HCT116 (cell line): ENCODE data around the gene ABTB2. TPM values are rescaled to one million over a fixed set of nuclear protein-coding genes. Genes with fewer than 3 reads are reported as not detected.

Source experiments
- ATAC-seq: fragments of 200-7000 bp; cut with Tn5 transposase; 2 replicates; pipeline ENCODE4 v1.9.1; 2020; ENCODE audit warnings: mild to moderate bottlenecking, moderate library complexity
- BruUV-seq: library from RNA; stranded (reverse); fragments of 400-500 nt; replicated peaks from 2 replicates; lab custom pipeline; 2021; lab: Mats Ljungman, UMichigan
- CTCF ChIA-PET: fragments of 300-600 bp; sonication (Branson Sonifier 250); formaldehyde crosslinking; loops from one replicate; lab custom pipeline; 2021; ENCODE audit warnings: antibody characterized with exemption; lab: Charles Lee
- POLR2A ChIA-PET: fragments of 300-600, 350-600 bp; sonication (Branson Sonifier 250); formaldehyde crosslinking; loops from one replicate; lab custom pipeline; 2021; ENCODE audit warnings: antibody characterized with exemption; lab: Charles Lee
- RAD21 ChIA-PET, 2 experiments: fragments of 300-600 bp; sonication (Branson Sonifier 250); formaldehyde crosslinking; loops; one replicate each; lab custom pipeline; 2023; ENCODE audit warnings: low total read pairs in 2 of 2; ENCODE audit not compliant: uncharacterized antibody in 2 of 2, unreplicated experiment in 2 of 2, low non-redundant PET in 1 of 2; lab: Charles Lee
- DNase-seq: peaks from one replicate; pipeline ENCODE4 v3.0.0-alpha.2; 2010; ENCODE audit warnings: low read depth, low spot score
- H2AFZ ChIP-seq: fragments of 200-600 bp; shearing (Covaris generic), sonication (generic); 2 replicates; pipeline ENCODE4 v1.6.1; 2017; ENCODE audit warnings: low read depth, mixed run types, mixed read lengths, antibody characterized with exemption, low read length; ENCODE audit not compliant: poor library complexity, severe bottlenecking
- H3K27ac ChIP-seq: 2 replicates; pipeline ENCODE4 v1.5.1; 2012; ENCODE audit warnings: low read depth, low read length
- H3K27me3 ChIP-seq: fragments of 200-600 bp; sonication (generic); 2 replicates; pipeline ENCODE4 v1.6.1; 2016; ENCODE audit warnings: mixed run types, low read length, mixed read lengths; ENCODE audit not compliant: insufficient read depth
- H3K36me3 ChIP-seq, 2 experiments: fragments of 200-500 bp in 1 of 2; fragments of 200-600 bp in 1 of 2; sonication (Bioruptor generic) in 1 of 2; sonication (generic) in 1 of 2; 2 replicates each; pipeline versions ENCODE4 v1.5.1 to v1.6.1; 2014 to 2016; ENCODE audit warnings: low read length in 2 of 2, inconsistent platforms in 1 of 2, mixed read lengths in 1 of 2, mixed run types in 1 of 2; ENCODE audit not compliant: insufficient read depth in 2 of 2, control insufficient read depth in 1 of 2
- H3K4me1 ChIP-seq, 2 experiments: fragments of 200-600 bp in 1 of 2; sonication (generic) in 1 of 2; 2 replicates each; pipeline versions ENCODE4 v1.5.1 to v1.6.1; 2012 to 2017; ENCODE audit warnings: low read length in 2 of 2, inconsistent platforms in 1 of 2, mild to moderate bottlenecking in 1 of 2, mixed read lengths in 1 of 2, mixed run types in 1 of 2, moderate library complexity in 1 of 2; ENCODE audit not compliant: insufficient read depth in 2 of 2, control insufficient read depth in 1 of 2
- H3K4me2 ChIP-seq: fragments of 200-600 bp; sonication (generic); 2 replicates; pipeline ENCODE4 v1.6.1; 2017; ENCODE audit warnings: mixed run types, low read length, mixed read lengths
- H3K4me3 ChIP-seq, 2 experiments: fragments of 200-600 bp in 1 of 2; sonication (generic) in 1 of 2; replicated peaks in 1 of 2; 2 replicates each; pipeline ENCODE4 v1.5.1; 2011 to 2016; ENCODE audit warnings: low read length in 2 of 2, control low read depth in 1 of 2, low read depth in 1 of 2, mild to moderate bottlenecking in 1 of 2, mixed read lengths in 1 of 2, mixed run types in 1 of 2
- H3K79me2 ChIP-seq: fragments of 200-600 bp; sonication (generic); 2 replicates; pipeline ENCODE4 v1.6.1; 2017; ENCODE audit warnings: mild to moderate bottlenecking, mixed run types, low read length, moderate library complexity, mixed read lengths; ENCODE audit not compliant: insufficient read depth
- H3K9ac ChIP-seq: fragments of 200-600 bp; sonication (generic); 2 replicates; pipeline ENCODE4 v1.6.1; 2016; ENCODE audit warnings: low read length, mixed read lengths
- H3K9me2 ChIP-seq: fragments of 200-600 bp; sonication (generic), shearing (Covaris generic); 2 replicates; pipeline ENCODE4 v1.6.1; 2017; ENCODE audit warnings: mixed run types, mild to moderate bottlenecking, moderate library complexity; ENCODE audit not compliant: insufficient read depth
- H3K9me3 ChIP-seq, 2 experiments: fragments of 200-500 bp in 1 of 2; fragments of 200-600 bp in 1 of 2; sonication (Bioruptor generic) in 1 of 2; sonication (generic) in 1 of 2; 2 replicates each; pipeline ENCODE4 v1.6.1; 2014 to 2017; ENCODE audit warnings: low read length in 2 of 2, mixed read lengths in 2 of 2, inconsistent platforms in 1 of 2, low read depth in 1 of 2, mild to moderate bottlenecking in 1 of 2, mixed run types in 1 of 2, moderate library complexity in 1 of 2; ENCODE audit not compliant: control insufficient read depth in 1 of 2, insufficient read depth in 1 of 2
- H4K20me1 ChIP-seq: fragments of 200-600 bp; sonication (generic), shearing (Covaris generic); 2 replicates; pipeline ENCODE4 v1.6.1; 2017; ENCODE audit warnings: mixed run types, mild to moderate bottlenecking, moderate library complexity; ENCODE audit not compliant: insufficient read depth
- CBX3 ChIP-seq: IDR thresholded peaks from 2 replicates; pipeline ENCODE4 v1.6.1; 2012; ENCODE audit warnings: low read depth
- EGR1 ChIP-seq: IDR thresholded peaks from 2 replicates; pipeline ENCODE4 v1.6.1; 2012; ENCODE audit warnings: low read depth
- ELF1 ChIP-seq: IDR thresholded peaks from 2 replicates; pipeline ENCODE4 v1.6.1; 2012; ENCODE audit warnings: low read depth, borderline replicate concordance
- FOSL1 ChIP-seq: IDR thresholded peaks from 2 replicates; pipeline ENCODE4 v1.6.1; 2012; ENCODE audit warnings: low read depth
- POLR2A ChIP-seq: IDR thresholded peaks from 2 replicates; pipeline ENCODE4 v1.7.0; 2011; ENCODE audit warnings: borderline replicate concordance; ENCODE audit not compliant: insufficient read depth, insufficient read length; ENCODE audit errors: extremely low read depth
- POLR2AphosphoS5 ChIP-seq: IDR thresholded peaks from 2 replicates; pipeline ENCODE4 v1.6.1; 2011; ENCODE audit warnings: mild to moderate bottlenecking, low read depth, low read length, moderate library complexity
- SIN3A ChIP-seq: IDR thresholded peaks from 2 replicates; pipeline ENCODE4 v1.6.1; 2012; ENCODE audit warnings: low read depth
- SP1 ChIP-seq: IDR thresholded peaks from 2 replicates; pipeline ENCODE4 v1.6.1; 2012; ENCODE audit warnings: low read depth
- TCF7L2 ChIP-seq: IDR thresholded peaks from 2 replicates; pipeline ENCODE4 v1.7.0; 2011; ENCODE audit warnings: borderline replicate concordance, inconsistent platforms; ENCODE audit not compliant: insufficient read depth, insufficient read length; ENCODE audit errors: extremely low read depth
- YY1 ChIP-seq: IDR thresholded peaks from 2 replicates; pipeline ENCODE4 v1.6.1; 2011; ENCODE audit warnings: low read length, low read depth, moderate library complexity, mild to moderate bottlenecking; ENCODE audit not compliant: insufficient replicate concordance; ENCODE audit errors: extremely low read depth
- ZFX ChIP-seq: fragments of 450-650 bp; IDR thresholded peaks from 2 replicates; pipeline ENCODE4 v1.6.1; 2017
- ZNF274 ChIP-seq: fragments of 200-500 bp; sonication (Bioruptor generic); IDR thresholded peaks from 2 replicates; pipeline ENCODE4 v1.6.1; 2014; ENCODE audit warnings: mild to moderate bottlenecking, low read depth, low read length, inconsistent platforms
- intact Hi-C: fragments of 100-400 bp; cut with micrococcal nuclease; formaldehyde crosslinking; loops from 2 replicates; pipeline ENCODE4 v1.10.0; 2022
- total RNA-seq: library from RNA; stranded (reverse); gene quantifications from one replicate; pipeline ENCODE4 v1.2.1, GENCODE V29; 2021; ENCODE audit not compliant: unreplicated experiment
- TF ChIP-seq, protein P1 (sequence below): IDR thresholded peaks from 2 replicates; pipeline ENCODE4 v1.6.1; 2012; ENCODE audit warnings: low read depth
- TF ChIP-seq, protein P2 (sequence below): IDR thresholded peaks from 2 replicates; pipeline ENCODE4 v1.6.1; 2012
- TF ChIP-seq, protein P3 (sequence below): IDR thresholded peaks from 2 replicates; pipeline ENCODE4 v1.6.1; 2012

ABTB2 gene
- total RNA-seq, 1 experiment from 2014 or later, result 6.8 TPM

DNA sequence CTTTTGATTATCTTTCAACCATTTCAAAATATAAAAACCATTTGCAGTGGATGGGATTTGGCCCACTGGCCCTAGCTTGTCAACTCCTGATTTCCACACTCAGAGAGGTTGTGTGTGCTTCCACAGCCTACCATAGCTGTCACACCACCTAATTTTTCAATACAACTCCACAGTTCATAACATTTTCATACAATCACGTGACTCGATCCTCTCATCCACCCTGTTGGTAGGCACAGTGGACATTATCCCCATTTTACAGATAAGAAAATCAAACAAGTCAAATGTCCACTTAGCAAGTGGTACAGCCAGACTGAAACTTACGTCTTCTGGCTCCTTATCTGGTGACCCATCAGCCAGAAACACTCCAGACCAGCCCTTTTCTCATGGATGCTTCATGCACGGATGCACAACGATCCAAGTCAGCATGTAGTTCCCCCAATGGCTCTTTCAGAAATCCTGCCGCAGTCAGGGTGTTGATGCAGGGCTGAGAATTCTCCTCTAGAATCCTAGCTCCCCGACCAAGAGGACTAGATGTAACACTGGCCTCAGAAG is 88.0 kb downstream of the ABTB2 start:
- ChIA-PET RAD21 (interaction anchor here in 1 of 2 experiments (0.7 kb wide), 1 partner anchor 55 kb away, joined by 4 read pairs; no protein-coding TSS in a partner anchor), POLR2A (no interaction called here)
- ATAC-seq, result no peak

More for the DNA sequence above, 88.0 kb downstream of the ABTB2 start:
- no peak overlapping the region for H3K4me3 ChIP-seq
- intact Hi-C loops, result no loop called here
- no TSS peak for BruUV-seq
- no peaks in the 10 kb centered on the region for H4K20me1 ChIP-seq
- H3K79me2 ChIP-seq, result no peaks in the 10 kb centered on the region
- no peak overlapping the region for H2AFZ ChIP-seq
- no peaks in the 10 kb centered on the region for H3K27me3 ChIP-seq
- DNase-seq, result no peak
- H3K9ac ChIP-seq, result no peak overlapping the region
- TF ChIP-seq POLR2AphosphoS5, result no peak
- TF ChIP-seq, protein P1, sequence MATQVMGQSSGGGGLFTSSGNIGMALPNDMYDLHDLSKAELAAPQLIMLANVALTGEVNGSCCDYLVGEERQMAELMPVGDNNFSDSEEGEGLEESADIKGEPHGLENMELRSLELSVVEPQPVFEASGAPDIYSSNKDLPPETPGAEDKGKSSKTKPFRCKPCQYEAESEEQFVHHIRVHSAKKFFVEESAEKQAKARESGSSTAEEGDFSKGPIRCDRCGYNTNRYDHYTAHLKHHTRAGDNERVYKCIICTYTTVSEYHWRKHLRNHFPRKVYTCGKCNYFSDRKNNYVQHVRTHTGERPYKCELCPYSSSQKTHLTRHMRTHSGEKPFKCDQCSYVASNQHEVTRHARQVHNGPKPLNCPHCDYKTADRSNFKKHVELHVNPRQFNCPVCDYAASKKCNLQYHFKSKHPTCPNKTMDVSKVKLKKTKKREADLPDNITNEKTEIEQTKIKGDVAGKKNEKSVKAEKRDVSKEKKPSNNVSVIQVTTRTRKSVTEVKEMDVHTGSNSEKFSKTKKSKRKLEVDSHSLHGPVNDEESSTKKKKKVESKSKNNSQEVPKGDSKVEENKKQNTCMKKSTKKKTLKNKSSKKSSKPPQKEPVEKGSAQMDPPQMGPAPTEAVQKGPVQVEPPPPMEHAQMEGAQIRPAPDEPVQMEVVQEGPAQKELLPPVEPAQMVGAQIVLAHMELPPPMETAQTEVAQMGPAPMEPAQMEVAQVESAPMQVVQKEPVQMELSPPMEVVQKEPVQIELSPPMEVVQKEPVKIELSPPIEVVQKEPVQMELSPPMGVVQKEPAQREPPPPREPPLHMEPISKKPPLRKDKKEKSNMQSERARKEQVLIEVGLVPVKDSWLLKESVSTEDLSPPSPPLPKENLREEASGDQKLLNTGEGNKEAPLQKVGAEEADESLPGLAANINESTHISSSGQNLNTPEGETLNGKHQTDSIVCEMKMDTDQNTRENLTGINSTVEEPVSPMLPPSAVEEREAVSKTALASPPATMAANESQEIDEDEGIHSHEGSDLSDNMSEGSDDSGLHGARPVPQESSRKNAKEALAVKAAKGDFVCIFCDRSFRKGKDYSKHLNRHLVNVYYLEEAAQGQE, result no peak
- no peak for TF ChIP-seq ZNF274
- TF ChIP-seq TCF7L2, result no peak
- TF ChIP-seq CBX3, result no peak
- TF ChIP-seq POLR2A, result no peak
- no peak for TF ChIP-seq YY1
- no peak for TF ChIP-seq ZFX
- TF ChIP-seq FOSL1, result no peak
- TF ChIP-seq SP1, result no peak
- TF ChIP-seq EGR1, result no peak
- TF ChIP-seq, protein P2, sequence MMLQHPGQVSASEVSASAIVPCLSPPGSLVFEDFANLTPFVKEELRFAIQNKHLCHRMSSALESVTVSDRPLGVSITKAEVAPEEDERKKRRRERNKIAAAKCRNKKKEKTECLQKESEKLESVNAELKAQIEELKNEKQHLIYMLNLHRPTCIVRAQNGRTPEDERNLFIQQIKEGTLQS, result no peak
- TF ChIP-seq ELF1, result no peak
- TF ChIP-seq SIN3A, result no peak
- TF ChIP-seq, protein P3, sequence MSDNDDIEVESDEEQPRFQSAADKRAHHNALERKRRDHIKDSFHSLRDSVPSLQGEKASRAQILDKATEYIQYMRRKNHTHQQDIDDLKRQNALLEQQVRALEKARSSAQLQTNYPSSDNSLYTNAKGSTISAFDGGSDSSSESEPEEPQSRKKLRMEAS, result no peak
- no peak overlapping the region for H3K27ac ChIP-seq
- H3K9me3 ChIP-seq, result no peaks in the 10 kb centered on the region
- H3K36me3 ChIP-seq, result no peaks in the 10 kb centered on the region
- CTCF ChIA-PET, result no interaction called here
- H3K4me1 ChIP-seq, result peaks cover 10 to 20% of the 10 kb centered on the region in 2 experiments
- H3K4me2 ChIP-seq, result no peak overlapping the region
- H3K9me2 ChIP-seq, result no peaks in the 10 kb centered on the region
